ENCODE results near the gene SLC39A7.
"Not testable (repeated sequence)": the region's sequence is repeated elsewhere in the genome, so short reads cannot be mapped to it uniquely, and the experiment has no call there.

Gene SLC39A7

GRCh38 chr6:33206864-33207551 lies 6.3 kb downstream of the SLC39A7 start:
- no peak for DNase-seq

GRCh38 chr6:33207552-33208090 lies 7.0 kb downstream of the SLC39A7 start:
- no peak for DNase-seq

- DNase-seq: peak; percentile 88
These were observed 7.7 kb downstream of the SLC39A7 start, which contains the start of gene RING1 for GRCh38 chr6:33208091-33208967. TSS of gene RING1 (plus strand) at chr6:33208500. CDS start at chr6:33208823, 323 bp downstream.

GRCh38 chr6:33209856-33210255 lies 9.2 kb downstream of the SLC39A7 start:
- no peak for DNase-seq

- DNase-seq: no peak
These were observed 10.5 kb downstream of the SLC39A7 start for GRCh38 chr6:33211136-33211535.

GRCh38 chr6:33211666-33212422 lies 11.2 kb downstream of the SLC39A7 start:
- DNase-seq: no peak

- no peak for DNase-seq
These were observed 12.1 kb downstream of the SLC39A7 start for GRCh38 chr6:33212857-33213165.

- no peak for DNase-seq
These were observed 12.7 kb downstream of the SLC39A7 start for GRCh38 chr6:33213166-33213988.

- no peak for DNase-seq
These were observed 13.3 kb downstream of the SLC39A7 start for GRCh38 chr6:33213989-33214335.

GRCh38 chr6:33215271-33216116 lies 14.8 kb downstream of the SLC39A7 start:
- DNase-seq: no peak

- DNase-seq: no peak
These were observed 15.5 kb downstream of the SLC39A7 start for GRCh38 chr6:33216117-33216649.

GRCh38 chr6:33217246-33217645 lies 16.6 kb downstream of the SLC39A7 start:
- no peak for DNase-seq

GRCh38 chr6:33217681-33218080 lies 17.0 kb downstream of the SLC39A7 start:
- no peak for DNase-seq

- not testable (repeated sequence) for DNase-seq
These were observed 25.9 kb downstream of the SLC39A7 start for GRCh38 chr6:33226503-33227120.

- DNase-seq: no peak
These were observed 34.6 kb downstream of the SLC39A7 start for GRCh38 chr6:33235221-33235634.

GRCh38 chr6:33236328-33236727 lies 35.7 kb downstream of the SLC39A7 start:
- DNase-seq: no peak

GRCh38 chr6:33236852-33237251 lies 36.2 kb downstream of the SLC39A7 start:
- DNase-seq: peak; percentile 5

- peak; percentile 4 for DNase-seq
These were observed 37.1 kb downstream of the SLC39A7 start for GRCh38 chr6:33237741-33238140.

- no peak for DNase-seq
These were observed 41.3 kb downstream of the SLC39A7 start for GRCh38 chr6:33241968-33242367.

- DNase-seq: no peak
These were observed 42.8 kb downstream of the SLC39A7 start for GRCh38 chr6:33243476-33243875.
